HG03097 (cell line): ENCODE results near the gene FBXL7.

Experiments
- ATAC-seq: cut with Tn5 transposase; IDR thresholded peaks from one replicate; pipeline ENCODE4 v1.9.1; 2021; ENCODE audit not compliant: unreplicated experiment, low FRiP score

FBXL7 gene

DNA sequence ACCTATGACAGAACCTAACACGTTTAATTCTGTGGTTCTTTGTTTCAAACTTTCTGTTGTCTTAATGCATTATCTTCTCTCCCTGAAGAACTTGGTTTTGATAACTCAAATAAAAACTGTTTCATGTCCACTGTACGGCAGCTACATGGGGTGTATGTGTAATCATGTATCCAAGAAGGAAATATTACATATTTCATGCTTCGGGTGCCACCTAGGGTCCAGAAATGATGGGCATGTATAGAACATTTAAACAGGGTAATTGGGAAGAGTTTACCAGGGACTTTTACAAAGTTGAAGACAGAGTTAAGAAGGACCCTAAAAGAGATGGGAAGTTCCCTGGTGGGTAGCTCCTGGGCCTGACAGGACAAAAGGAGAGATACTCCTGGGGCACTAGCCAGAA, 291.3 kb downstream of the FBXL7 start:
- ATAC-seq, result no peak

DNA sequence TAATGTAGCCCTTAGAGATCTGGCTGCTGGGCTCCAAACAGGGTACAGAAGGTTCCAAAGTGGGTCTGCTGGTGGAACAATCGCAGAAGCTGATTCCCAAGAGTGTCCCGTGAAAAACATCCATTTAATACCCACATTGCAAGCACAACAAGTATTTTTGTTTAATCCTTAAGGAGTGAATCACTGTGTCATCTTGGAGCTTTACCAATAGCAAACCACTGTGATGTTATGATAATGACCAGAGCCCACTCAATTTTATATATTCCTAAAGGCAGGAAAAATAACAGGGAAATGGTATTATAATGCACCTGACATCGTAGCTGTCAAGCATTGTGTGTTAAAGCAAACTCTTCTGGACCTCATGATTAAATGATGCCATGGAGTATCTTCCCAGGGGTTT, 291.9 kb downstream of the FBXL7 start:
- no peak for ATAC-seq

DNA sequence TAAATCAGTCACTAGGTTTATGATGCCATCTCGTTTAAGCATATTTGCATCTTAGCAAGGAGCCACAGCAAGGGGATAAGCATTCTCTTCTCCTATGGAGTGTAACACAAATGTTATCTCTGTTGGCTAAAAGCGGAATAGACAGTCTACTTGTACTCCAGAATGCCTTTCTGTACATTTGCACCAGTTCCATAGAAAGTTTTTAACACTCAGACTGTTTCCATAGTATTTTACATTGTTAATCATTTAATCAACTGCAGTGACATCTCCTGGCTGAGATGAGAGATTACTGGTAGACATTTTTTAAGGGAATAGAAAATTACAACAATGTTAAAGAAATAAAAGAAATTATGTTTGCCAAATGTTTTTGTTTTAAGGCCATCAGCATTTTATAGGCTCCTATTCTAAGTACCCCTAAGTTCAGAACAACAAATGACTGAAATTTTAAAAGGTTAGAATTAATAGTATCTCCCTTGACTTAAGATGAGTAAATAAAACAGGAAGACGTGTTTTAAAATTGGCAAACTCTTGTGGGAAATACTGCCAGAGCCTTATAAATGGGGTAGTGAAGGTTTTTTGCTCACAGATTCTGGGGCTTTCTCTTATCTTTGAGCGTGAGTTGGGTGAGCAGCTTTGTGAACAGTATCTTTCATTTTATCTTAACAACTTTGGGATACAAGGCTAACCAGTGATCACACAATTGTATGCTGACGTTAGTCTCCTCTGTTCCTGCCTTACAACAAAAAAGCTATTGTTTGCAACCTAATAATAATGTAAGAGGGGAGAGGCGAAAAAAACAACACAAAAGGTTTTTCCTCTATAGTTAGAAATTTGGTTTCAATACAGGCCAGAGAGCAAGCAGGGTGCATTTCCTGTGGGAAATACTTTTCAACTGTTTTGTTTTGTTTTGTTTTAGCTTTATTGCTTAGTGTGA, 294.3 kb downstream of the FBXL7 start:
- no peak for ATAC-seq

- ATAC-seq, result no peak
Measured at GRCh38 chr5:15796096-15796495, 296.1 kb downstream of the FBXL7 start.

- ATAC-seq, result no peak
Measured at GRCh38 chr5:15796557-15796956, 296.6 kb downstream of the FBXL7 start.

- ATAC-seq, result no peak
Measured at GRCh38 chr5:15797116-15797515, 297.1 kb downstream of the FBXL7 start.

DNA sequence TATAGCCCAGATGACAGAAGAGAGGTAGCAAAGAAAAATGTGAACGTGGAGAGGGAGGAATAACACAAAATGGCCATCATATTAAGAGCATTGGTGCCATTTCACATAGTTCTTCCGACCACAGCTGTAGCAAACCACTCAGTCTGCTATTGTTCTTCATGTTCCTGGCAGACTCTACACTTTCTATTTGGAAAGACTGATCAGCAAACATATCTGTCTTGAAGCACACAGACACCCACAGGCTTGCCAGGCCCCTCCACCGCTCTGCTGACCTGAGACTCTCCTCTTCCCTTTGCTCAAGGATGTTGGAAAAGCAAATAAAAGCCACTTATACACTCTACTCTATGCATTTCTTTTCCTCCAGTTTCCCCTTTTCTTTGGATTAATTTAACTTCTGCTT, 298.0 kb downstream of the FBXL7 start:
- no peak for ATAC-seq

DNA sequence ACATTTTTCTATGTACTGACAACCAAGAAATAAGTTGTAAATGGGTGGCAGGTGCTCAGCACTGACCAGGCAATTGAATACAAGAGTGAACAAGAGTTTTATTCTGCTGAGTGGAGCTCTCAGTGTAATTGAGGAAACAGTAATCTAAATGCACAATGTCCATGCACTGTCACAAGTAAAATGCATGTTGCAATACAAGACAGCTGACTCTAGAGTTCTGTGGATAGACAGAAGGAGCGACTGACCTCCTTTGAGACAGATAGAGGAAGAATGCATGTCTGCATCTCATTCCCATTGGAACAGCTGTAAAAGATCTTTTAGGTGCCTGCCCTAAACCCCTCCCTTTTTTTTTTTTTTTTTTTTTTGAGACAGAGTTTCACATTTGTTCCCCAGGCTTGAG, 299.0 kb downstream of the FBXL7 start:
- ATAC-seq, result no peak

GRCh38 chr5:15799612-15800011, 299.6 kb downstream of the FBXL7 start:
- no peak for ATAC-seq

DNA sequence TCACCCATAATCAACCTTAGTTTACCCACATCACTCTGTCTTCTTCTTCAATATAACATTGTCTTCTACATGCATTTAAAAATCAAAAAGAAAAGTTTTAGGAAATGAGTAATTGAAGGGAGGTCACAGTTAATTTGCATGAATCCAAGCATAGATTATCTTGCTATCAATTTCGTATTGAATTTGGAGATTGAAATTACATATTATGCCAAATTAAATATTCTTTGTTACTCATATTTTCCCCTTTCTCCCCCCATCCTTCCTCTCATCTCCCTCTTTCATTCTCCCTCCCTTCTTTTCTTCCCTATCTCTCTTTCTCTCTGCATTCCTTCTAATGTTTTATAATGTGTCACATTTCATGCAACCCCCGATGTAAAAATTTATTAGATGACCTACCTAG, 303.3 kb downstream of the FBXL7 start:
- ATAC-seq, result no peak

- ATAC-seq, result no peak
Measured at GRCh38 chr5:15806613-15807012, 306.6 kb downstream of the FBXL7 start.

DNA sequence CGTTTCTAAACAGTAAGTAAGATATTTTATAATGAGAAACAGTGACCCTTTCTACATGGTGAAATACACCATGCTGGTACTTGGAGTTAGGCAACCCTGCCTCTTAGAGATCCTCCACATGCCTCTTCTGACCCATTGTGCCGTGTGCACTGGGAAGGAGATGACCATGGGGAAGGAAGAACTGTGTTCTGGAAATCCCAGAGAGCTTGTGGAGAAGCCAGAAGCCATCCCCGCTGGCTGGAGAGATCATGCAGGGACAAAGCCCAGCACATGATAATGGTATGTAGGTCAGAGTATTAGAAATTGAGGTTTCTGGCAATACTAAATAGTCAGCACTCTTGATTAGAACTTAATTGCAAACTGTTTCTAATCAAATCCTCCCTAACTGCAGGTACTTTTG, 307.3 kb downstream of the FBXL7 start:
- ATAC-seq, result no peak

GRCh38 chr5:15807871-15808270, 307.9 kb downstream of the FBXL7 start:
- ATAC-seq, result no peak

DNA sequence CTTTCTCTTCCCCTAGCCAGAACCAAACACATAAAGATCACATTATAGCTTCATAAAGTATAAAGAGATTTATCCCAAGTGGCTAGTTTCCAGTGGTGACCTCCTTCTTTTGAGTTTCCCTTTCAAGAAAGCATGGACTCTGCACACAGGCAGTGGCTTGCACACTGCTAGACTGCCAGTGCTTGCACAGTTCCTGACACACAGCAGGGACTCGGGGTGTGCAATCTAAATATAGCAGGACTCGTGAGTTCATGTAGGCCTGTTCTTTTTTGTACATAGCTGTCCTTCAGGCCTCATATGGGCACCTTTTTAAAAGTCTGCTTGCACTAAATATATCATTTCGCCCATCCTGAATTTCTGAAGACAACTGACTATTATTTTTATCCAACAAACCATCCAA, 308.6 kb downstream of the FBXL7 start:
- ATAC-seq, result no peak

GRCh38 chr5:15819617-15820016, 319.6 kb downstream of the FBXL7 start:
- ATAC-seq, result no peak

- ATAC-seq, result no peak
Measured at GRCh38 chr5:15821506-15821905, 321.5 kb downstream of the FBXL7 start.

DNA sequence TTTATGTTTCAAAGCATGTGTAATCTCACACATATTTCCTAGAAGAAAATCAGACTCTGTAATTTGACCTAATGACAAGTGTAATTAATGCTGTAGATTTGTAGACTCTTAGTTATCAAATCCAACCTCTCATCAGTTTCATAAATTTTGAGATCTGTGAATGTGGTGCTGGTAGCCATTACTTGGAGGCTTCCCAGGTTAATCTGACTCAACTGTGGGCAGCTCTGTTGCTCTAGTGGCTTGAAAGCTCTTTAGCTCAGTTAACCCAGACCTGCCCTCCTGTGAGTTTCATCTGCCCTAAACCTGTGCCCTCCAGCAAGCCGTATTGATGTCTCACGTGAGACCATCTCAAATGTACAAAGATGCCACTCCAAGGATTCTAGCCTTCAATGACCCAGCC, 323.4 kb downstream of the FBXL7 start:
- ATAC-seq, result no peak

- no peak for ATAC-seq
Measured at GRCh38 chr5:15827741-15828140, 327.8 kb downstream of the FBXL7 start.

- ATAC-seq, result no peak
Measured at GRCh38 chr5:15831408-15831807, 331.4 kb downstream of the FBXL7 start.

DNA sequence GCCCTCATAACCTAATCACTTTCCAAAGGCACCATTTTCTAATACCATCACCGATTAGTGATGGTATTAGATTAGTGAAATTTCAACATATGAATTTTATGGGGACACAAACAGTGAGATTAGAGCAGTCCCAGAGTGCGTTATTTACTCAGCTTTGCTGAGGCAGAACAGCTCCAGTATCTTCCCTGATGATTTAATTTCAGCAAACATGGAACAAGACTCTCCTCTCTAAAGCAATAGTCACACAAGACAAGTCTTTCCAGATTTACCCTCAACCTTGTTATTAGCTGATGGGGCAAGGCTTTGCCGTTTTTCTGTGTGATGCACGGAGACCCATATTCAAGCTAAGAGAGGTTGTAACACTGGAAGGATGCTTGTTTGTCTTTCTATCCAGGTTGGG, 333.4 kb downstream of the FBXL7 start:
- ATAC-seq, result no peak

DNA sequence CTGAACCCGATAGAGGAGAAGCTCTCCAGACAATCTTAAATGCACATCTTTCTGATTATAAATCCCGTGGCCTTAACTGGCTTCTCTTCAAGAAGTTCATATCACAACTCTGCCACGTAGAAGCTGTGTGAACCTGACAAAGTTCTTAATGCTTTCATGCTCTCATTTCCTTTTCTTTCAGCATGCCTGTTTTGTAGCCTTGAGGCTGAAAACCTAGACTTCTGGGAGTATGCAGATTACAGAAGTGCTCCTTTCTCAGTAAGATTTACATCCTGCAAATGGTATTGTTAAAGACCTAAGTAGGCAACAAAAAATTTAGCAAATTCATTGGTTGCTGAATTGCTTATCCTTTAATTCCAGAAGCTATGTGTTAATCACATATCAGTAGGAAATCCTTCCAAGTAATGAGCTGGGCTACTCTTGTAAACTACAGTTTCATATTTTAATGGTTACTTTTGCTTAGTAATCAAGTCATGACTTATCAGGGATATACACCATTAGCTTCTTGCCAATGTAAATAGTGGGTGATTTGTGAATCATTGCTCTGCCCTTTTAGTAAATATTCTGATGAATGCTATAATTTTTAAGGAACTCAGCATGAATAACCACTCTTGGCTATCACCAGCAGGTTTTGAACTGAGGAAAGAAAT, 334.7 kb downstream of the FBXL7 start:
- ATAC-seq, result no peak

DNA sequence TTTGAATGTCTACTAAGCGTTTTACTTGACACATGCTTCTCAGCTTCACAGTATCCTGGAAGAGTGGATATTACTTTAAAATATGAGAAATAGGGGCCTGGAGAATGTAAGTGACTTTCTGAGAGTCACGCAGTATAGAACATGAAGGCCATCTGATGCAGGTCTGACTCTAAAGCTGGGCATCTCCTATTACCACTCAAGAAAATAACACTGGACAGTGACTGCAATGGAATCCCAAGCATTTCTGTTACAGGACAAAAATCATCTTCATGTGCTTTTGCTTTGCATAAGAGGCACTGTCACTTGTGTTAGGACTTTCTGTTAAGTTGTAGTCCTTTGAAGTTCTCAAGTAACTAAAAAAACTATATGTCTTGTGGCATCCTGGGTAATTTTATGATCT, 335.5 kb downstream of the FBXL7 start:
- ATAC-seq, result no peak
